Measurements from ENCODE around the gene RRP1B. TPM values are rescaled to one million over a fixed set of nuclear protein-coding genes. Genes with fewer than 3 reads are reported as not detected.

The RRP1B gene
- total RNA-seq, 2 donors from 2014 or later, result 15.8 to 19.1 TPM

- H3K36me3 ChIP-seq (replicated peaks in 1 of 2; ENCODE audit: insufficient read depth in 1 of 2, low read depth in 2 of 2), result no peaks in the 10 kb centered on the region
- no peak overlapping the region for H3K4me3 ChIP-seq
- no peaks in the 10 kb centered on the region for H3K27me3 ChIP-seq
- intact Hi-C loops (cut with DNase I), result no loop called here
- no peak for ATAC-seq
- 61 to 67% methylated on average over 6 of the region's 6 CpGs for WGBS, 2 donors
- no peaks in the 10 kb centered on the region for H3K9me3 ChIP-seq
- DNase-seq, result no peak
- no peak for TF ChIP-seq CTCF (IDR thresholded peaks at IDR 0.05)
- H3K4me1 ChIP-seq, result peaks cover 21% of the 10 kb centered on the region
- no peak overlapping the region for H3K27ac ChIP-seq
Observed at GRCh38 chr21:43662286-43662685, 2.9 kb downstream of the RRP1B start.

GRCh38 chr21:43663033-43663432 is 3.7 kb downstream of the RRP1B start:
- ATAC-seq (no peak), DNase-seq (no peak)
- intact Hi-C loops (cut with DNase I), result no loop called here
- no peaks in the 10 kb centered on the region for H3K36me3 ChIP-seq (replicated peaks in 1 of 2; ENCODE audit: insufficient read depth in 1 of 2, low read depth in 2 of 2)
- H3K27me3 ChIP-seq, result no peaks in the 10 kb centered on the region
- no peak for TF ChIP-seq CTCF (IDR thresholded peaks at IDR 0.05)
- no peak for TF ChIP-seq POLR2A (IDR thresholded peaks at IDR 0.05)
- no peak overlapping the region for H3K4me3 ChIP-seq
- 84 to 88% methylated on average over 9 of the region's 9 CpGs for WGBS, 2 donors
- peaks cover 21% of the 10 kb centered on the region for H3K4me1 ChIP-seq
- no peak overlapping the region for H3K27ac ChIP-seq
- no peaks in the 10 kb centered on the region for H3K9me3 ChIP-seq

- Histone ChIP-seq H3K36me3 (replicated peaks in 1 of 2; ENCODE audit: insufficient read depth in 1 of 2, low read depth in 2 of 2) (no peaks in the 10 kb centered on the region), H3K4me3 (no peak overlapping the region), H3K27ac (no peak overlapping the region), H3K27me3 (no peaks in the 10 kb centered on the region), H3K9me3 (no peaks in the 10 kb centered on the region), H3K4me1 (peaks cover 13% of the 10 kb centered on the region)
- TF ChIP-seq CTCF (IDR thresholded peaks at IDR 0.05), result no peak
- no peak for TF ChIP-seq POLR2A (IDR thresholded peaks at IDR 0.05)
- intact Hi-C loops (cut with DNase I), result no loop called here
- WGBS, 2 donors, result 41 to 43% methylated on average over 4 of the region's 4 CpGs
- DNase-seq (no peak), ATAC-seq (no peak)
Observed at GRCh38 chr21:43664358-43664757, 5.0 kb downstream of the RRP1B start.

GRCh38 chr21:43665879-43666278 is 6.5 kb downstream of the RRP1B start:
- H3K27ac ChIP-seq, result no peak overlapping the region
- 95% methylated on average over 4 of the region's 4 CpGs; no CpG with 5 or more reads in 1 of the 2 donors for WGBS, 2 donors
- no peaks in the 10 kb centered on the region for H3K9me3 ChIP-seq
- intact Hi-C loops (cut with DNase I), result no loop called here
- H3K36me3 ChIP-seq (replicated peaks in 1 of 2; ENCODE audit: insufficient read depth in 1 of 2, low read depth in 2 of 2), result no peaks in the 10 kb centered on the region
- no peak for TF ChIP-seq POLR2A (IDR thresholded peaks at IDR 0.05)
- no peak for TF ChIP-seq CTCF (IDR thresholded peaks at IDR 0.05)
- H3K4me3 ChIP-seq, result no peak overlapping the region
- ATAC-seq (no peak), DNase-seq (no peak)
- H3K27me3 ChIP-seq, result no peaks in the 10 kb centered on the region
- H3K4me1 ChIP-seq, result peaks cover 6% of the 10 kb centered on the region

- H3K36me3 ChIP-seq (replicated peaks in 1 of 2; ENCODE audit: insufficient read depth in 1 of 2, low read depth in 2 of 2), result no peaks in the 10 kb centered on the region
- no peak for DNase-seq
- intact Hi-C loops (cut with DNase I), result no loop called here
- no peak for ATAC-seq
- H3K27me3 ChIP-seq, result no peaks in the 10 kb centered on the region
- no peak overlapping the region for H3K27ac ChIP-seq
- TF ChIP-seq POLR2A (IDR thresholded peaks at IDR 0.05) (no peak), CTCF (IDR thresholded peaks at IDR 0.05) (no peak)
- H3K9me3 ChIP-seq, result no peaks in the 10 kb centered on the region
- no peaks in the 10 kb centered on the region for H3K4me1 ChIP-seq
- no peak overlapping the region for H3K4me3 ChIP-seq
- 88 to 89% methylated on average over 7 of the region's 7 CpGs for WGBS, 2 donors
Observed at GRCh38 chr21:43667191-43667904, 8.0 kb downstream of the RRP1B start.
